ENCODE data around the gene UBE2J2. TPM values are rescaled to one million over a fixed set of nuclear protein-coding genes. Genes with fewer than 3 reads are reported as not detected.

The UBE2J2 gene
- total RNA-seq, 3 donors from 2014 or later (not counting 1 experiment from before 2014, with no cell fraction given) = 66.0 to 84.2 (median 78.1) TPM

- no peaks in the 10 kb centered on the region for H3K9me3 Mint-ChIP-seq
- no peak for ATAC-seq
- H3K36me3 ChIP-seq (ENCODE audit: control insufficient read depth, insufficient read depth, low read length) = no peaks in the 10 kb centered on the region
- H3K4me1 Mint-ChIP-seq = no peaks in the 10 kb centered on the region
- no peaks in the 10 kb centered on the region for H3K36me3 Mint-ChIP-seq
- H3K4me3 ChIP-seq (ENCODE audit: low read length) = no peak overlapping the region
- H3K27ac Mint-ChIP-seq = no peak overlapping the region
- DNase-seq = no peak
- H3K27ac ChIP-seq (ENCODE audit: low read length) = no peak overlapping the region
- H3K27me3 Mint-ChIP-seq (ENCODE audit: low read depth in 2 of 2) = no peaks in the 10 kb centered on the region
- 91% methylated on average over 30 of the region's 30 CpGs for WGBS (ENCODE audit: insufficient coverage)
- no peak overlapping the region for H3K4me3 Mint-ChIP-seq
- intact Hi-C loops (cut with micrococcal nuclease) = no loop called here
- H3K27me3 ChIP-seq (ENCODE audit: control insufficient read depth, insufficient read depth, low read length) = peaks cover 13% of the 10 kb centered on the region
- no peaks in the 10 kb centered on the region for H3K9me3 ChIP-seq (ENCODE audit: control insufficient read depth, insufficient read depth, low read length)
- peaks cover 2% of the 10 kb centered on the region for H3K4me1 ChIP-seq (ENCODE audit: control insufficient read depth, insufficient read depth, low read length)
- no peak for TF ChIP-seq CTCF (IDR thresholded peaks at IDR 0.05)
Measured at GRCh38 chr1:1244192-1244811, 29.4 kb downstream of the UBE2J2 start.

GRCh38 chr1:1243807-1244191, 29.9 kb downstream of the UBE2J2 start:
- H3K9me3 Mint-ChIP-seq = no peaks in the 10 kb centered on the region
- H3K36me3 Mint-ChIP-seq = no peaks in the 10 kb centered on the region
- DNase-seq (no peak), ATAC-seq (no peak)
- intact Hi-C loops (cut with micrococcal nuclease) = no loop called here
- Histone ChIP-seq H3K27ac (ENCODE audit: low read length) (no peak overlapping the region), H3K4me1 (ENCODE audit: control insufficient read depth, insufficient read depth, low read length) (peaks cover 2% of the 10 kb centered on the region), H3K27me3 (ENCODE audit: control insufficient read depth, insufficient read depth, low read length) (peaks cover 13% of the 10 kb centered on the region), H3K4me3 (ENCODE audit: low read length) (no peak overlapping the region), H3K36me3 (ENCODE audit: control insufficient read depth, insufficient read depth, low read length) (no peaks in the 10 kb centered on the region), H3K9me3 (ENCODE audit: control insufficient read depth, insufficient read depth, low read length) (no peaks in the 10 kb centered on the region)
- H3K27me3 Mint-ChIP-seq (ENCODE audit: low read depth in 2 of 2) = no peaks in the 10 kb centered on the region
- no peak overlapping the region for H3K4me3 Mint-ChIP-seq
- TF ChIP-seq CTCF (IDR thresholded peaks at IDR 0.05) = no peak
- no peaks in the 10 kb centered on the region for H3K4me1 Mint-ChIP-seq
- 88% methylated on average over 23 of the region's 23 CpGs for WGBS (ENCODE audit: insufficient coverage)
- H3K27ac Mint-ChIP-seq = no peak overlapping the region

GRCh38 chr1:1243266-1243660, 30.4 kb downstream of the UBE2J2 start:
- no peak for ATAC-seq
- no peaks in the 10 kb centered on the region for H3K9me3 ChIP-seq (ENCODE audit: control insufficient read depth, insufficient read depth, low read length)
- H3K4me3 Mint-ChIP-seq = no peak overlapping the region
- H3K36me3 ChIP-seq (ENCODE audit: control insufficient read depth, insufficient read depth, low read length) = no peaks in the 10 kb centered on the region
- WGBS (ENCODE audit: insufficient coverage) = 91% methylated on average over 23 of the region's 23 CpGs
- H3K4me1 Mint-ChIP-seq = no peaks in the 10 kb centered on the region
- H3K4me3 ChIP-seq (ENCODE audit: low read length) = no peak overlapping the region
- H3K27ac Mint-ChIP-seq = no peak overlapping the region
- H3K4me1 ChIP-seq (ENCODE audit: control insufficient read depth, insufficient read depth, low read length) = peaks cover 2% of the 10 kb centered on the region
- DNase-seq = no peak
- H3K9me3 Mint-ChIP-seq = no peaks in the 10 kb centered on the region
- no peaks in the 10 kb centered on the region for H3K36me3 Mint-ChIP-seq
- no peaks in the 10 kb centered on the region for H3K27me3 Mint-ChIP-seq (ENCODE audit: low read depth in 2 of 2)
- intact Hi-C loops (cut with micrococcal nuclease) = no loop called here
- H3K27me3 ChIP-seq (ENCODE audit: control insufficient read depth, insufficient read depth, low read length) = peaks cover 13% of the 10 kb centered on the region
- TF ChIP-seq CTCF (IDR thresholded peaks at IDR 0.05) = no peak
- no peak overlapping the region for H3K27ac ChIP-seq (ENCODE audit: low read length)

All from natural killer cell (primary cell).